GM21619 (cell line): ENCODE results near the gene PPP2R2B.

Experiments used
- ATAC-seq: cut with Tn5 transposase; IDR thresholded peaks from one replicate; pipeline ENCODE4 v1.9.1; 2021; ENCODE audit not compliant: unreplicated experiment

PPP2R2B gene

GRCh38 chr5:146707316-146707715 is 171.2 kb downstream of the PPP2R2B start:
- ATAC-seq, result no peak

GRCh38 chr5:146706321-146706972 is 172.1 kb downstream of the PPP2R2B start:
- ATAC-seq, result no peak

DNA sequence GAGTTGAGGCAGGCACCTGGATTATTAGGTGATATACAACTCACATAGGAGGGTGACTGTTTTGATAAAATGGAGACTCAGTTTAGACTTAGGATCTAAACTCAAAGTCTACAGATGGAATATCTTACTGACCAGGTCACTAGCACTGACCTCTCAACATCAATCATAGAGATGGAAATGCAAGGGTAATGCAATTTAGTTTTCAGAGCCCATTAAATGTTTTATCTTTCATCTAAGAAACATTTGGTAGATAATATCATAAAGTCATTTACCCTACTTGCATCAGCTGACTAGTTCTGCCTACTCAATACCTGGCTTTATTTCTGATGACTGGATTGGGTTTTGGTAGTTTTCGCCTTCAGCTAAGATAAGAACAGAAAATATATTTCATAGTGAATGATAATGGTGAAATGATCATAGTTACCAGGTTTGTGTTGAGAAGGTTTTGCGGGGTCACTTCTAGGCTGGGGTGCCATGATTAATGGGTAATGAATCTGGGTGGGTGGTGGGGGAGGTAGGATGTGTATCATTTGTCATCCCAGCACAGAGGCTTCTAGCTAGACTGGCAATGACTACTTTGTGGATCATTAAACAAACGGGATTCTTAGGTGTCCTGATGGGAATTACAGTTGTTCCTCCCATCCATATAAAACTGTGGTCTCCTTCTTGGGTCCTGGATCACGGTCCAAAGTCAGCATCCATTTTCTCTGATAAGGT is 173.4 kb downstream of the PPP2R2B start:
- no peak for ATAC-seq

DNA sequence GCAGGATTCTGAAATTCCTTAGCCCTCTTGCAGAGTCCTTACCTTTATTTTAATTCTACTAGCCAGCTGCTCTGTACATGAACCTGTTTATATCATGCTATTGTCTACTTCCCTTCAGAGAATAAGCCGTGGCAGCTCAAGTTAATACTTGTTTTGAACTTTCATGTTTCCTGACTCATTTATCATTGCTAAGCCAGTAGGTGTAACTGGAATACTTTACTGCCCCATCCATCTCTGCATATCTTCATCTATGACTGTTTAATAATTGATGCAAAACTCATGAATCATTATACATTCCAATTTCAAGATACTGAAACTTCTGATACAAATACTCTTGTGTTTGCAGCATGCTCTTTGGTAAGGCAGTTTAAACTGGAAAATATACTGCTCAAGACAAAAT is 174.7 kb downstream of the PPP2R2B start:
- no peak for ATAC-seq

DNA sequence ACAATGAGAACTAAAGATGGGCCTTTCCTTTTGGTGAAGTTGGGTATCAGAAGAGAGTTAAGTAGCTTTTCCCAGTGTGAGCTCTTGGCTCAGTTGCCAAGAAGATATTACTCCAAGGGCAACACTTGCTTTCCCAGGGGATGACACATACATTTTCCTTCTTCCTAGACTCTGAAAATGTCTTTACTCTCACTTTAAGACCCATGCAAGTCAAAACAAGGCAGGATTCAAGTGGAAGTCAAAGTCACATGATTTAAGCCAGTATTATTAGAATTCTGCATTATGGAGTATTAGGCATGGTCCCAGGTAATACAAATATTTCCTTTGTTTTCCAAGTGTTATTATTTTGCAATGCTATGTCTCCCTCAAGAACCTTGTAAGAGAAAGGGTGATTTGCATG is 175.1 kb downstream of the PPP2R2B start:
- no peak for ATAC-seq

DNA sequence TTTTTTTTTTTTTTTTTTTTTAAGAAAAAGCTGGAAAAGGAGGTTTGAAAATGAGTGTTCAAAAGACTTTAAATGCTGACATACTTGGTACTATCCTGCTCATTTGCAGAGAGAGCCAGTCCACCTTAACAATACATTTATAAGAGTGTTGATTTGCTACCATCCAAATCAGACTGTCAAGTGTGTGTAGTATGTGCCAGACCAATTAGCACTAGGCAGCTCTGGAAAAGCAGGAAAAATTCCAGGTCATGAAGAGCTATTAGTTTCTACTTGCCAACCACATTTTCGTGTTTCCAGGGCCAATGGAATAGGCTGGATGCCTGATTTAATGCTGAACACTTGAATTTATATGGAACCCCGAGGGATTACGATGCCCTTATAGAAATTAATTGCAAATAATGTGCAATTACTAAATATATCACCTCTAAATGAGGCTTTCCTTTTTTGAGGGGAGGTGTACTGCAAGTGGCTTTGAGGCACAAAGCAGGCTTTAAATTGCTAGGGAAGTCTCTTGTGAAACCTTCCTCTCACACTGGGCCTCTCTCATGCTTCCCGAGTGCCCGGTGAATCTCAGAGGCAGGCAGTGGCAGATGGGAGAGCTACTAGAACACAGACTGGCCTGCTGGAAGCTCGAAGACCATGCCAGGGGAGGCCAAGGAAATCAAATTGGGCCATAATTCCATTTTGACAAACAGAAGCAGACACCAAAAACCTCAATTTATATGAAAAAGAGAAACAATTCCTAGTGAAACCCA is 178.7 kb downstream of the PPP2R2B start:
- ATAC-seq, result no peak

DNA sequence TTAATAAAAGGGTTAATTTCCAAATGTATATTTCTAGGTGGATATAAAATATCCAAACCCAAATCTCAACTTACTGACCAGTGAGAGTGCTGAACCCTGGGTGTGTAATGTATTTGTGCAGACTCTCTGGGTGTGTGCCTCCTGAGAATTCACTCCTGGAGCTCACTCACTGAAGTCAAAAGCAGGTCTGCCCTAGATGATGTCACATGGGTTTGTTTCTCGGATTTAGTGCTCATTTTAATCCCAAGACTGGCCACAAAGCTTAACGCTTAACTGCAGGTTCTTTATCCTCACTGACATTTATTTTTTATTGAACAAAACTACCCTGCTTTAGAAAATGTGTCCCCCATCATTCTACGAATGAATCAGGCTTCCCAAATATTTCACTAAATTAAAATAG is 179.4 kb downstream of the PPP2R2B start:
- ATAC-seq, result no peak

DNA sequence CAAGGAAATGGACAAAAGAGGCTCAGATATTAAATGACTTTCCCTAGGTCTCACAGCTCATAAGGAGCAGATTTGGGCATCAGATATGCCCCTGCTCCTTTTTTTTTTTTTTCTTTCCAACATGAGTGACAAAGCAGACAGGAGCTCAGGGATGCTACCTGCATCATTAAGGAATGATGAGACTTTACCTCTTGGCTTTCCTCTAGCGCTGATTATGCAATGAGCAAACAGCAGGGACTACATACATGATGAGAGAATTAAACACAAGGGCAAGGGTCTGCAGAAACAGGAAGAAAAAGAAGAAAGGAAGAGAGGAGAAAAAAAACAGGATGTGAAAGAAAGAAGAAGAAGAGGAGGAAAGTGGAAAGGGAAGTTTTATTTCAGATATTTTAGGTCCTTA is 179.9 kb downstream of the PPP2R2B start:
- ATAC-seq, result no peak

GRCh38 chr5:146697211-146697610 is 181.3 kb downstream of the PPP2R2B start:
- no peak for ATAC-seq

GRCh38 chr5:146695646-146696045 is 182.9 kb downstream of the PPP2R2B start:
- ATAC-seq, result no peak

- no peak for ATAC-seq
These were observed 187.6 kb downstream of the PPP2R2B start for GRCh38 chr5:146690880-146691355.

DNA sequence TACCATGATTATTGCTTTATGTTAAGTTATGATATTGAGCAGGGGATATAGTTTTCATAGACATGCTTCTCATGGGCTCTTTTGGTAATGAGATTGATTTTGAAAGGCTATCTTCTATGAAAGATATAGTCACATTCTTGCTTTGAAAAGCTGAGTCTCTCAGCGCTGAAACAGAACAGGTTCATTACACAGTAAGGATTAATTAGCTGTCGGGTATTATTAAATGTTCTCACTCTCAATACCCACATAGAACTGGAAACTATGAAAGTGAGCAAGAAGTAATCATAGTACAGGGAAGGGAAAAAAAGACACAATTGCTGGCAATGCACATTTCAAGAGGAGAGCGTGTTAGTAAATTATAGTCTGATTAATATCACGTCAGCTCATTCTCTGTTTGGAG is 190.9 kb downstream of the PPP2R2B start:
- no peak for ATAC-seq

DNA sequence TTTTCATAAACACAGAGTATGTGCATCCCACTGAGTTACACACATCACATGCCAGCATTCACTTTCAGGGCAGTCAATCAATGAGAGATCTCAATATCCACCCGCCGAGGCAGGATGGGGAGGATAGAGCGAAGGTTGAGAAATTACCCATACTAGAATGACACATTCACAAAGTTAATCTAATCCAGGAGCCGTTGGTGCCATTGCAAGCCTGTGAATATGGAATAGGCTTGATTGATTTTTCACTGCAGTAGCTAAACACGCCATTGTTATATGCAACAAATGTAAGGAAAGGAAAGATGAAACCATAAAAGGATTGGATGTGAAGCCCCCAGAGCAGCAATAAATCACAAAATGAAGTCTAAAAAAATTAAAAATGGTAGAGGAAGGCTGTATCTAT is 194.7 kb downstream of the PPP2R2B start:
- no peak for ATAC-seq

DNA sequence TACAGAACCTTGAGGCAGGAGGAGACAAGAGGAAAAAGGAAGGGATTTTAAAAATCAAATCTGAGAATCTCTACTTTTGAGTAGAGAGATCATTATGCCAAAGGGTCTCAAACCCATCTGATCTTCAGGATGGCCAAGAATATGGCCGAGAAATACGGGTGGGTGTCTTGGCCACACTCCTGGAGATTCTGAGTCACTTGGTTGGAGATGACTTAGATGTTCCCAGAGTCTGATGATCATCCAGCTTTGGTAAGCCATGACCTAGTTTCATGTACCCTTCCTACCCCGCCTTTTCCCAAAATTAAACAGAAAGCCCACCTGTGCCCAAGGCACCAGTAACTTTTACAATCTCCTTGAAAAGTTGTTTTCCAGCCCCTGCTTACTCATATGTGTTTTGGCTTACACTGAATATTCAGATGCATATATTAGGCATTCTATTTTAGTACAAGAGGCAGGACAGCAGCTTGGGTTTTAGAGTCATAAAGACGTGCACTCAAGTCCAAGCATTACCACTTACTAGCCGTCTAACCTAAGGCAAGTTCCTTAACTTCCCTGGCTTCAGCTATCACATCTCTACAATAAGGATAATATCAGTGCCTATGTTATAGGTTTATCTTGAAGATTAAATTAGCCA is 195.5 kb downstream of the PPP2R2B start:
- ATAC-seq, result no peak

DNA sequence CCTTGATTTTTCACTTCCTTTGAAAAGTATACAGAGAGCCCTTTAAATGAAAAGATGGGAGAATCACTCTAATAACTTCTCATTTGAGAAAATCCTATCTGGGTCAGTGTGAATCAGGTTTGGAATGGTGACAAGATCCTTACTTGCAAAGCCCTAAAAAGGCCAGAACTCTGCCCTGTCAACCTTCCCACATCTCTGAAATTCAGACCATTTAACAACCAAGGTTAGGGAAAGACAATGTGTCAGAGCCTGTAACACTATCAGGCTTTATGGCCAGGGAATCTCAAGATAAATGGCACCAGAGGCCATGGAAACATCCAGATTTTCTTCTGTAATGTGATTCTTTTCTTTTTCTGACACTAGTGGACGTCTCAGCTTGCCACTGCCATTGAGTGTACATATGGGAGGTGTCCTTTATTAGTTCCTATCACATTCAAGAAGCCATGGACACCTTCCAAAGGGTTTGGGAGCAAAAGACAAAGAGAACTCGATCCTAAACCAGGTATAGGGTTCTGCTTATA is 196.9 kb downstream of the PPP2R2B start:
- no peak for ATAC-seq

DNA sequence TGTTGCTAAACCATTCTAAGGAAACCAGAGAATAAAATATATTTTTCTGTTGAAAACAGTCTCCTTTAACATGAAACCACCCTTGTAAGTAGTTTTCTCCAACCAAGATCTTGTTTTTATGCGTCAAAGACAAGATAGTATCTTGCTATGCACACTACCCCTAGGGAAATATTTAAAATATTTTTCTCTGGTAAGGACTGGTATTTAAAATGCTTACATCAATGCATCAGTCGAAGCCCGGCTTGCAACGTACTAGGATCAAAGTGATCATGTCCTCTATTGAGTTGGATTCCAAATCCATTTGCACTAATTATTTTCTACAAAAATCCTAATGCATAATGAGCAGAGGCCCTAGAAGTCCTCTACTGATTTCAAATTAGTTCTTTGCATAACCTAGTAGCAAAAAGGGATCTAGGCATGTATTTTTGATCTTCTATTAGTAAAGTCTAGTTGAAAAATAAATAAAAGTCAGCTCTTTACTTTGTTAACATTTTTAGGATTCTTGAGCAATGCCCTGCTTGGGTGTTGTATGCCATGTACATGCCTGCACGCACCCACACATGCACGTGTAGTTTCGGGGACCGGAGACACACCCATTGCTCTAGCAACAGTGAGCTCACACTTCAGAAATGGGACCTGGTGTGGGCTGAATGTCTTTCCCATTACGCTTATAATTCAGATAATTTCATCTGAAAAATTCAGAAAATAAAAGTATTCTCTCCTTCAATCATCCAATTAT is 197.5 kb downstream of the PPP2R2B start:
- no peak for ATAC-seq

DNA sequence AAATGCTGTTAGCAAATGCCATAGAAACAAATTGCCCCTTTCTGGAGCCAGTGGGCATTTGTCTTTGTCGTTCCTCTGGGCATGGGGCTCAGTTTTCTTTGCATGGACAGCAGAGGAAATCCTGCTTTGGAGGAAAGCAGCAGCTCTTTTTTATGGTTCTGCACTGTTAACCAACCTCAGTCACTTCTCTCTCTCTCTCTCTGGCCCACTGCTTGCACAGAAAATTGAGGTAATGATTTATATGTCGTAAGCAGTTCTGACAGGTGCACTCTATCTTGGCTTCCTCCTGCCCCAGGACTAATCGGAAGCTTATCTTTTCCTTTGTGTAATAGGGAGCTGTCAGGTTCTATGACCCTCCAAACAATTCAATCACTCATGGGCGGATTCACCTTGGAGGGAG is 202.9 kb downstream of the PPP2R2B start:
- peak; percentile 85 for ATAC-seq

DNA sequence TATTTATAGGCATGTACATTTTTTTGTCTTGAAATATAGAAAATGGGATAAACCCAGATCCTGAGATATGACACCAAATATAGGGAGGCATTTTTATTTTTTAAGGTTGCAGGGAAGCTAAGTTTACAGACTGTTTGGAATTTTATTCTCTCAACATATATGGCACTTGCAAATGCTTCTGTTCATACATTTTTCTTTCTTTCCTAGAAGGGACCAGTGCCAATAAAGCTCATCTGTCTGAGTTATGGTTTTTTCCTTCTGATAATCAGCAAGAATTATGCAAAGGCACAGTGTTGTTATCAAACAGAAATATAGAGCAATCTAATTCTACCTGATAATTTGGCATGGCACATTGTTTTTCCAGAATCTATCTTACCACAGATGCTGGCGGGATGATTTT is 205.7 kb downstream of the PPP2R2B start:
- ATAC-seq, result no peak

DNA sequence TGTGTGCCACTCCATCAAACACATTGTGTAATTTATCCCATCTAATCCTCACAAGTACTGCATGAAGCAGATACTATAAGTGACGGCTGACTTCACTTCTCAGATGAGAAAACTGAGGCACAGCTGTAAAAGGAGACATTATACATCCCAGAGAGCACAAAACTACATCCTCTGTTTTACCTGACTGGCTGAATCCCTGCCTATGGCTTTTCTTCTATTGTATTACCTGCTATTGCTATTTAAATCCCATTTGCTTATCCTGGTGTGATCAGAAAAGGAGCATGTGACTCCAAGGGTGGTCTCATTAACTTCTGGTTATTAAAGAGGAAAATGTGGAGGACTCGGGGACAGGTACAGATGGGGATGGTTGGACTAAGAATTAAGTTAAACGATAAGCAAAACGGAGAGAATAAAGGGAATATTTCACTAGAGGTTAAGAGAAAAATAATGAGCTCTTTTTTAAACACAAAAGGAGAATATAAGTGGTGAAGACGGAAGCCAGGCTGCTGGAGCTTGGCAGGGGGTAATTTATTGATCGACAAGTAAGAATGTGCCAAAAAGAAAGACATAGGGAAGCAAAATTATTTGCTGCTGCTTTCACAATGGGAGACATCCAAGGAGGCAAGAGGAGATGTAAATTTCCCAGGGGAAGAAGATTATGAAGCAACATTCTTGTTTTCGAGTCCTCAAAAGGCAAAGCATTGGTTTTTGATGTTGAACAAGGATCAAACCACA is 206.8 kb downstream of the PPP2R2B start:
- no peak for ATAC-seq

DNA sequence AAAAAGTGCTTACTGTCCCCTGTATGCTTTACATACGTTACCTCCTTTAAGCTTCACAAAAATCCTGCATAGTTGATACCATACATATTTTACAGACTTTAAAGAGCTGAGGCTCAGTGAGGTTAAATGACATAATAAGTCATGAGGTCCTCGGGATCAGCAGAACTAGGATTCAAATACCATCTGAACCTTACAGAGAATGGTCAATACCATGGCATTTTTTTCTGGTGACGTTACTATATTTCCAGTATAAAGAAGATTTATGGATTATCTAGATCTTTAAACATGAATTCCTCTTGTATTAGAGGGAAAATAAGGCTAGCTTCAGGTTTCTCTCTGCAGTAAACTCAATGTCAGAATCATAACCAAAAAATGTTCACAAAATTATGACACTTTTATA is 208.9 kb downstream of the PPP2R2B start:
- ATAC-seq, result no peak
